ENCODE data around the gene ALDH1A1. TPM values are rescaled to one million over a fixed set of nuclear protein-coding genes. Genes with fewer than 3 reads are reported as not detected.

ALDH1A1 gene
- polyA plus RNA-seq, 1 of the 3 experiments (the other 2 are of a cell fraction): 0.03 TPM

DNA sequence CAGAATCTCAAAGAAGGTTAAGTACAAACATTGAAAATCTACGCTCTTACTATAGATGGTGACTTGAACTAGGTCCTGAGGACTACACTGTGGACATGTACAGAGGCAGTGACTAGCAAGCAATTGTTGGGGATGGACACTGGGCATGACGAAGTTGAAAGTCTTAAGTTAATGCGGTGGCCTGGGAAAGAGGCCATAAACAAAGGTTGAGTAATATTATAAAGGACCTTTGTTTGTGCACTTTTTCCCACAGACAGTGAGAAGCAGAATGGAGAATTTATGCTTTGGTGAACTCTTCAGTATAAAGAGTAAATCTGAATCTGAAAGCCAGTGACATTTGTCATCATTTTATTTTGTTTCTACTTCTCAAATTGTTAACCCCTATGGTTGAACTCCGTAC, 15.3 kb downstream of the ALDH1A1 start:
- ChIA-PET CTCF (no interaction called here), POLR2A (no interaction called here)
- H3K27ac ChIP-seq (ENCODE audit: low read depth in 2 of 2, low read length in 1 of 2): no peak overlapping the region
- no peaks in the 10 kb centered on the region; the same call in 1 of the 2 replicates for H3K9me2 ChIP-seq
- no peaks in the 10 kb centered on the region for H3K36me3 ChIP-seq (replicated peaks in 1 of 2; ENCODE audit: control insufficient read depth in 1 of 2, insufficient read depth in 2 of 2, low read length in 1 of 2)
- no peak overlapping the region for H3K4me3 ChIP-seq (ENCODE audit: low read depth in 2 of 2, low read length in 1 of 2)
- H3K4me1 ChIP-seq (ENCODE audit: control insufficient read depth in 1 of 2, insufficient read depth in 2 of 2, low read depth in 1 of 2, low read length in 1 of 2): no peaks in the 10 kb centered on the region
- 3% methylated on average over 4 of the region's 4 CpGs for WGBS (ENCODE audit: low lambda C conversion rate)
- peaks cover 4% of the 10 kb centered on the region; the same call in 1 of the 2 replicates for H3K27me3 ChIP-seq (ENCODE audit: insufficient read depth)
- H3K4me2 ChIP-seq: no peak overlapping the region
- no peak overlapping the region for H2AFZ ChIP-seq (ENCODE audit: low read depth)
- H3K79me2 ChIP-seq (ENCODE audit: insufficient read depth): no peaks in the 10 kb centered on the region
- no peak overlapping the region for H3K9ac ChIP-seq
- TF ChIP-seq MEF2A (IDR thresholded peaks at IDR 0.05; ENCODE audit: borderline replicate concordance, low read depth) (no peak), EZH2phosphoT487 (IDR thresholded peaks at IDR 0.05; ENCODE audit: borderline replicate concordance, low read depth) (no peak)
- TF ChIP-seq, protein P1, sequence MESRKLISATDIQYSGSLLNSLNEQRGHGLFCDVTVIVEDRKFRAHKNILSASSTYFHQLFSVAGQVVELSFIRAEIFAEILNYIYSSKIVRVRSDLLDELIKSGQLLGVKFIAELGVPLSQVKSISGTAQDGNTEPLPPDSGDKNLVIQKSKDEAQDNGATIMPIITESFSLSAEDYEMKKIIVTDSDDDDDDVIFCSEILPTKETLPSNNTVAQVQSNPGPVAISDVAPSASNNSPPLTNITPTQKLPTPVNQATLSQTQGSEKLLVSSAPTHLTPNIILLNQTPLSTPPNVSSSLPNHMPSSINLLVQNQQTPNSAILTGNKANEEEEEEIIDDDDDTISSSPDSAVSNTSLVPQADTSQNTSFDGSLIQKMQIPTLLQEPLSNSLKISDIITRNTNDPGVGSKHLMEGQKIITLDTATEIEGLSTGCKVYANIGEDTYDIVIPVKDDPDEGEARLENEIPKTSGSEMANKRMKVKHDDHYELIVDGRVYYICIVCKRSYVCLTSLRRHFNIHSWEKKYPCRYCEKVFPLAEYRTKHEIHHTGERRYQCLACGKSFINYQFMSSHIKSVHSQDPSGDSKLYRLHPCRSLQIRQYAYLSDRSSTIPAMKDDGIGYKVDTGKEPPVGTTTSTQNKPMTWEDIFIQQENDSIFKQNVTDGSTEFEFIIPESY (IDR thresholded peaks at IDR 0.05; ENCODE audit: borderline replicate concordance, low read depth): no peak
- DNase-seq: no peak
- no peaks in the 10 kb centered on the region for H4K20me1 ChIP-seq (ENCODE audit: insufficient read depth)
- H3F3A ChIP-seq (replicated peaks; ENCODE audit: insufficient read depth): no peaks in the 10 kb centered on the region
- H3K9me3 ChIP-seq: no peaks in the 10 kb centered on the region

DNA sequence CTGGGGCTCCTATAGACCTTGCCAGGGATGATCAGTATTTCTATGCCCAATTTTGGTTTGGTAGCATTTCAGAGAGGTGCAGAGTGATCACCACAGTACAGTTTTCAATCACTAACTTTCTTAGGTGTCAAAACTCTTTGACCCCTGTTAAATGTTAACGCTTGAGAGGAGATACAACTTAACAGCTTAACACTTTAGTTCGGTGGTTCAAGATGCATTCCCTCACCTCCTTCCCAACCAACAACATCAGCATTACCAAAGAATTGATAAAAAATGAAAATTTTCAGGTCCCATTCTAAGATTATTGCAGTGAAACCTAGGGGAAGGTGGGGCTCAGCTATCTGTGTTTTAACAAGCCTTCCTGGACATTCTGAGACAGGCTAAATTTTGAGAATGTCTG, 16.2 kb downstream of the ALDH1A1 start:
- Histone ChIP-seq H3K36me3 (replicated peaks in 1 of 2; ENCODE audit: control insufficient read depth in 1 of 2, insufficient read depth in 2 of 2, low read length in 1 of 2) (no peaks in the 10 kb centered on the region), H3K27ac (ENCODE audit: low read depth in 2 of 2, low read length in 1 of 2) (no peak overlapping the region), H3K4me2 (no peak overlapping the region), H4K20me1 (ENCODE audit: insufficient read depth) (no peaks in the 10 kb centered on the region), H3K79me2 (ENCODE audit: insufficient read depth) (no peaks in the 10 kb centered on the region), H3K4me3 (ENCODE audit: low read depth in 2 of 2, low read length in 1 of 2) (no peak overlapping the region), H3K9ac (no peak overlapping the region), H3K4me1 (ENCODE audit: control insufficient read depth in 1 of 2, insufficient read depth in 2 of 2, low read depth in 1 of 2, low read length in 1 of 2) (no peaks in the 10 kb centered on the region), H3K9me2 (no peaks in the 10 kb centered on the region; the same call in 1 of the 2 replicates), H3K9me3 (no peaks in the 10 kb centered on the region), H3K27me3 (ENCODE audit: insufficient read depth) (no peaks in the 10 kb centered on the region; the same call in 1 of the 2 replicates), H2AFZ (ENCODE audit: low read depth) (no peak overlapping the region), H3F3A (replicated peaks; ENCODE audit: insufficient read depth) (no peaks in the 10 kb centered on the region)
- WGBS (ENCODE audit: low lambda C conversion rate): 0% methylated on average over 2 of the region's 2 CpGs
- POLR2A ChIA-PET: no interaction called here
- CTCF ChIA-PET: no interaction called here
- DNase-seq: no peak
- no peak for TF ChIP-seq RAD21 (IDR thresholded peaks at IDR 0.05; ENCODE audit: low read length)

DNA sequence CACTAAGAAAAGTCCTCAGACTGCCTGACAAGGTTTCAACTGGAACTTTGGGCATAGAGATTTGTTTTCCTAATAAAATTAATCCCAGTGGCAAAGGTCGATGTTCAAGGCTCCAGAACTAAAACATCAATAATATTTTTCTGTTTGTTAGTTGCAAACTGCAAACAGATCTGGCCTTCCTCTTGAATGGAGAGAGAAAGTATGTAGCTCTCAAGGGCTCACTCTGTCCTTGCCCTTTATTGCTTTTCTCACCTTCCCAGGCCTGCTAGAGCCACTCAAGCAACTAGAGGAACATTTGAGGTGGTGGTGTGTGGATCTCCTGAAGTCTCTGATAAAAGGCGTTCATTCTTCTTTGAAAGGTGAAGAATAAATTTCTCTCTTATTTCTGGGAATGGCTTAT, 16.6 kb downstream of the ALDH1A1 start:
- Histone ChIP-seq H3F3A (replicated peaks; ENCODE audit: insufficient read depth) (no peaks in the 10 kb centered on the region), H3K9me3 (no peaks in the 10 kb centered on the region), H3K27ac (ENCODE audit: low read depth in 2 of 2, low read length in 1 of 2) (no peak overlapping the region), H3K9me2 (no peaks in the 10 kb centered on the region; the same call in 1 of the 2 replicates), H3K36me3 (replicated peaks in 1 of 2; ENCODE audit: control insufficient read depth in 1 of 2, insufficient read depth in 2 of 2, low read length in 1 of 2) (no peaks in the 10 kb centered on the region), H3K9ac (no peak overlapping the region), H3K4me1 (ENCODE audit: control insufficient read depth in 1 of 2, insufficient read depth in 2 of 2, low read depth in 1 of 2, low read length in 1 of 2) (no peaks in the 10 kb centered on the region; a peak in 1 of 4 replicates), H3K79me2 (ENCODE audit: insufficient read depth) (no peaks in the 10 kb centered on the region), H3K27me3 (ENCODE audit: insufficient read depth) (no peaks in the 10 kb centered on the region; the same call in 1 of the 2 replicates), H3K4me3 (ENCODE audit: low read depth in 2 of 2, low read length in 1 of 2) (no peak overlapping the region), H2AFZ (ENCODE audit: low read depth) (no peak overlapping the region), H3K4me2 (no peak overlapping the region), H4K20me1 (ENCODE audit: insufficient read depth) (no peaks in the 10 kb centered on the region)
- no peak for DNase-seq
- ChIA-PET POLR2A (no interaction called here), CTCF (no interaction called here)
- WGBS (ENCODE audit: low lambda C conversion rate): 0% methylated on average over 2 of the region's 2 CpGs
- TF ChIP-seq SIN3A (IDR thresholded peaks at IDR 0.05; ENCODE audit: borderline replicate concordance, low read depth, low read length) (no peak), POLR2AphosphoS5 (IDR thresholded peaks at IDR 0.05; ENCODE audit: low read depth, low read length) (no peak), NFIC (IDR thresholded peaks at IDR 0.05; ENCODE audit: borderline replicate concordance) (no peak), SMC3 (IDR thresholded peaks at IDR 0.05; ENCODE audit: low read depth, low read length) (no peak), YY1 (IDR thresholded peaks at IDR 0.05; ENCODE audit: low read depth) (no peak), MEF2A (IDR thresholded peaks at IDR 0.05; ENCODE audit: borderline replicate concordance, low read depth) (no peak), GABPA (IDR thresholded peaks at IDR 0.05; ENCODE audit: low read depth) (no peak), FOSL2 (IDR thresholded peaks at IDR 0.05; ENCODE audit: borderline replicate concordance, low read depth) (no peak), ELF1 (IDR thresholded peaks at IDR 0.05) (no peak), TCF12 (IDR thresholded peaks at IDR 0.05) (no peak), JUND (IDR thresholded peaks at IDR 0.05) (no peak), MXI1 (IDR thresholded peaks at IDR 0.05; ENCODE audit: low read depth, low read length) (no peak)
- TF ChIP-seq, protein P2, sequence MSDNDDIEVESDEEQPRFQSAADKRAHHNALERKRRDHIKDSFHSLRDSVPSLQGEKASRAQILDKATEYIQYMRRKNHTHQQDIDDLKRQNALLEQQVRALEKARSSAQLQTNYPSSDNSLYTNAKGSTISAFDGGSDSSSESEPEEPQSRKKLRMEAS (IDR thresholded peaks at IDR 0.05; ENCODE audit: low read depth): no peak
- TF ChIP-seq, protein P1 (IDR thresholded peaks at IDR 0.05; ENCODE audit: borderline replicate concordance, low read depth): no peak
- TF ChIP-seq, protein P3, sequence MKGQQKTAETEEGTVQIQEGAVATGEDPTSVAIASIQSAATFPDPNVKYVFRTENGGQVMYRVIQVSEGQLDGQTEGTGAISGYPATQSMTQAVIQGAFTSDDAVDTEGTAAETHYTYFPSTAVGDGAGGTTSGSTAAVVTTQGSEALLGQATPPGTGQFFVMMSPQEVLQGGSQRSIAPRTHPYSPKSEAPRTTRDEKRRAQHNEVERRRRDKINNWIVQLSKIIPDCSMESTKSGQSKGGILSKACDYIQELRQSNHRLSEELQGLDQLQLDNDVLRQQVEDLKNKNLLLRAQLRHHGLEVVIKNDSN (IDR thresholded peaks at IDR 0.05; ENCODE audit: borderline replicate concordance, low read depth): no peak
- TF ChIP-seq, protein P4, sequence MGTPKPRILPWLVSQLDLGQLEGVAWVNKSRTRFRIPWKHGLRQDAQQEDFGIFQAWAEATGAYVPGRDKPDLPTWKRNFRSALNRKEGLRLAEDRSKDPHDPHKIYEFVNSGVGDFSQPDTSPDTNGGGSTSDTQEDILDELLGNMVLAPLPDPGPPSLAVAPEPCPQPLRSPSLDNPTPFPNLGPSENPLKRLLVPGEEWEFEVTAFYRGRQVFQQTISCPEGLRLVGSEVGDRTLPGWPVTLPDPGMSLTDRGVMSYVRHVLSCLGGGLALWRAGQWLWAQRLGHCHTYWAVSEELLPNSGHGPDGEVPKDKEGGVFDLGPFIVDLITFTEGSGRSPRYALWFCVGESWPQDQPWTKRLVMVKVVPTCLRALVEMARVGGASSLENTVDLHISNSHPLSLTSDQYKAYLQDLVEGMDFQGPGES (IDR thresholded peaks at IDR 0.05; ENCODE audit: low read depth, low read length): no peak
